GM19324 (cell line): ENCODE measurements around the gene PLSCR5.

Source experiments
- ATAC-seq: cut with Tn5 transposase; IDR thresholded peaks from one replicate; pipeline ENCODE4 v1.9.1; 2021; ENCODE audit warnings: mild to moderate bottlenecking, moderate library complexity; ENCODE audit not compliant: unreplicated experiment, low FRiP score

Gene PLSCR5

GRCh38 chr3:146544929-146545528 lies 60.1 kb downstream of the PLSCR5 start:
- peak; percentile 20 for ATAC-seq

- peak; percentile 92 for ATAC-seq
These were observed 60.9 kb downstream of the PLSCR5 start, which contains the start of gene PLSCR1 for GRCh38 chr3:146544002-146544928. Gene PLSCR1 (minus strand): TSS chr3:146544607. CDS start chr3:146536552, 8,055 bp downstream.

GRCh38 chr3:146543461-146544001 lies 61.6 kb downstream of the PLSCR5 start:
- ATAC-seq: peak; percentile 12

- no peak for ATAC-seq
These were observed 62.2 kb downstream of the PLSCR5 start for GRCh38 chr3:146542978-146543377.

GRCh38 chr3:146542179-146542578 lies 63.0 kb downstream of the PLSCR5 start:
- no peak for ATAC-seq

GRCh38 chr3:146540978-146541377 lies 64.2 kb downstream of the PLSCR5 start:
- no peak for ATAC-seq

- no peak for ATAC-seq
These were observed 64.9 kb downstream of the PLSCR5 start for GRCh38 chr3:146540236-146540635.

- ATAC-seq: no peak
These were observed 65.8 kb downstream of the PLSCR5 start for GRCh38 chr3:146539315-146539714.

- ATAC-seq: no peak
These were observed 67.5 kb downstream of the PLSCR5 start for GRCh38 chr3:146537603-146538002.

- no peak for ATAC-seq
These were observed 68.5 kb downstream of the PLSCR5 start for GRCh38 chr3:146536681-146537080.
